Tibial nerve (tissue), 3 donors: ENCODE measurements around the gene SLC25A15.

Source experiments
- CTCF ChIP-seq, 5 experiments: fragments of 200-600 bp in 3 of 5; fragments of 450-650 bp in 2 of 5; sonication (generic) in 3 of 5; IDR thresholded peaks; one replicate each; pipeline ENCODE4 v1.5.1; 2016 to 2019; ENCODE audit warnings: antibody characterized with exemption in 5 of 5, mild to moderate bottlenecking in 3 of 5, moderate library complexity in 2 of 5
- POLR2A ChIP-seq, 2 donors: fragments of 450-650 bp; IDR thresholded peaks; one replicate each; pipeline ENCODE4 v1.6.1; 2017; ENCODE audit warnings: antibody characterized with exemption in 2 of 2, mild to moderate bottlenecking in 2 of 2, moderate library complexity in 2 of 2

- TF ChIP-seq CTCF (IDR thresholded peaks at IDR 0.05) = no peak
- no peak for TF ChIP-seq POLR2A (IDR thresholded peaks at IDR 0.05)
These were observed 9.6 kb upstream of the SLC25A15 start for GRCh38 chr13:40779796-40780285.
